ENCODE measurements around the gene MRPS23. TPM values are rescaled to one million over a fixed set of nuclear protein-coding genes. Genes with fewer than 3 reads are reported as not detected.
A peak's percentile ranks its signal among the peaks of the same experiment; 100 is the strongest.

MRPS23 gene
- total and polyA plus RNA-seq, 2 of the 13 experiments (the other 11 are each of a cell fraction or from before 2014, with no cell fraction given): 63.2 to 181 TPM

- TF ChIP-seq ZNF430 (CRISPR knock-in tag; IDR thresholded peaks at IDR 0.05) (peak; percentile 84), HNF4A (CRISPR knock-in tag; IDR thresholded peaks at IDR 0.05) (peak; percentile 67), ZBTB42 (CRISPR knock-in tag; IDR thresholded peaks at IDR 0.05) (peak; percentile 82), ZIK1 (CRISPR knock-in tag; IDR thresholded peaks at IDR 0.05; ENCODE audit: borderline replicate concordance, low read depth) (peak; percentile 78; the same call in 1 of the 2 replicates), MXI1 (IDR thresholded peaks at IDR 0.05; ENCODE audit: borderline replicate concordance, low read depth, low read length) (peak; percentile 98; the same call in 2 of the 3 replicates), SRF (IDR thresholded peaks at IDR 0.05; ENCODE audit: low read depth, low read length) (peak; percentile 98), NPAS2 (CRISPR knock-in tag; IDR thresholded peaks at IDR 0.05; ENCODE audit: borderline replicate concordance) (no peak), RAD51 (IDR thresholded peaks at IDR 0.05; ENCODE audit: borderline replicate concordance) (no peak), ZNF761 (CRISPR knock-in tag; conservative IDR thresholded peaks at IDR 0.05) (peak; percentile 98), HDAC1 (CRISPR knock-in tag; IDR thresholded peaks at IDR 0.05) (peak; percentile 100), CAMTA2 (CRISPR knock-in tag; IDR thresholded peaks at IDR 0.05; ENCODE audit: borderline replicate concordance) (peak; percentile 88; the same call in 1 of the 2 replicates), MTA3 (CRISPR knock-in tag; IDR thresholded peaks at IDR 0.05) (no peak), GMEB1 (CRISPR knock-in tag; IDR thresholded peaks at IDR 0.05; ENCODE audit: borderline replicate concordance) (peak; percentile 99), ELF4 (CRISPR knock-in tag; IDR thresholded peaks at IDR 0.05; ENCODE audit: borderline replicate concordance) (peak; percentile 91)
- TF ChIP-seq, protein P1, sequence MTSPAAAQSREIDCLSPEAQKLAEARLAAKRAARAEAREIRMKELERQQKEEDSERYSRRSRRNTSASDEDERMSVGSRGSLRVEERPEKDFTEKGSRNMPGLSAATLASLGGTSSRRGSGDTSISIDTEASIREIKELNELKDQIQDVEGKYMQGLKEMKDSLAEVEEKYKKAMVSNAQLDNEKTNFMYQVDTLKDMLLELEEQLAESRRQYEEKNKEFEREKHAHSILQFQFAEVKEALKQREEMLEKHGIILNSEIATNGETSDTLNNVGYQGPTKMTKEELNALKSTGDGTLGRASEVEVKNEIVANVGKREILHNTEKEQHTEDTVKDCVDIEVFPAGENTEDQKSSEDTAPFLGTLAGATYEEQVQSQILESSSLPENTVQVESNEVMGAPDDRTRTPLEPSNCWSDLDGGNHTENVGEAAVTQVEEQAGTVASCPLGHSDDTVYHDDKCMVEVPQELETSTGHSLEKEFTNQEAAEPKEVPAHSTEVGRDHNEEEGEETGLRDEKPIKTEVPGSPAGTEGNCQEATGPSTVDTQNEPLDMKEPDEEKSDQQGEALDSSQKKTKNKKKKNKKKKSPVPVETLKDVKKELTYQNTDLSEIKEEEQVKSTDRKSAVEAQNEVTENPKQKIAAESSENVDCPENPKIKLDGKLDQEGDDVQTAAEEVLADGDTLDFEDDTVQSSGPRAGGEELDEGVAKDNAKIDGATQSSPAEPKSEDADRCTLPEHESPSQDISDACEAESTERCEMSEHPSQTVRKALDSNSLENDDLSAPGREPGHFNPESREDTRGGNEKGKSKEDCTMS (CRISPR knock-in tag; conservative IDR thresholded peaks at IDR 0.05): peak; percentile 88; the same call in 1 of the 2 replicates
- TF ChIP-seq, protein P2, sequence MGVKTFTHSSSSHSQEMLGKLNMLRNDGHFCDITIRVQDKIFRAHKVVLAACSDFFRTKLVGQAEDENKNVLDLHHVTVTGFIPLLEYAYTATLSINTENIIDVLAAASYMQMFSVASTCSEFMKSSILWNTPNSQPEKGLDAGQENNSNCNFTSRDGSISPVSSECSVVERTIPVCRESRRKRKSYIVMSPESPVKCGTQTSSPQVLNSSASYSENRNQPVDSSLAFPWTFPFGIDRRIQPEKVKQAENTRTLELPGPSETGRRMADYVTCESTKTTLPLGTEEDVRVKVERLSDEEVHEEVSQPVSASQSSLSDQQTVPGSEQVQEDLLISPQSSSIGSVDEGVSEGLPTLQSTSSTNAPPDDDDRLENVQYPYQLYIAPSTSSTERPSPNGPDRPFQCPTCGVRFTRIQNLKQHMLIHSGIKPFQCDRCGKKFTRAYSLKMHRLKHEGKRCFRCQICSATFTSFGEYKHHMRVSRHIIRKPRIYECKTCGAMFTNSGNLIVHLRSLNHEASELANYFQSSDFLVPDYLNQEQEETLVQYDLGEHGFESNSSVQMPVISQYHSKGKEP (CRISPR knock-in tag; IDR thresholded peaks at IDR 0.05): peak; percentile 41; the same call in 1 of the 2 replicates
- TF ChIP-seq, protein P3, sequence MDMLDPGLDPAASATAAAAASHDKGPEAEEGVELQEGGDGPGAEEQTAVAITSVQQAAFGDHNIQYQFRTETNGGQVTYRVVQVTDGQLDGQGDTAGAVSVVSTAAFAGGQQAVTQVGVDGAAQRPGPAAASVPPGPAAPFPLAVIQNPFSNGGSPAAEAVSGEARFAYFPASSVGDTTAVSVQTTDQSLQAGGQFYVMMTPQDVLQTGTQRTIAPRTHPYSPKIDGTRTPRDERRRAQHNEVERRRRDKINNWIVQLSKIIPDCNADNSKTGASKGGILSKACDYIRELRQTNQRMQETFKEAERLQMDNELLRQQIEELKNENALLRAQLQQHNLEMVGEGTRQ (IDR thresholded peaks at IDR 0.05; ENCODE audit: low read depth, low read length): no peak
- TF ChIP-seq, protein P3 (CRISPR knock-in tag; IDR thresholded peaks at IDR 0.05; ENCODE audit: borderline replicate concordance): no peak; the same call in 1 of the 2 replicates
Measured at GRCh38 chr17:57849874-57850754, at the start of gene MRPS23 (continued).

All from HepG2 (cell line).